Measurements from ENCODE around the gene ZNF740.
A peak's percentile ranks its signal among the peaks of the same experiment; 100 is the strongest.
"Not testable (repeated sequence)": the region's sequence is repeated elsewhere in the genome, so short reads cannot be mapped to it uniquely, and the experiment has no call there.

The ZNF740 gene

DNA sequence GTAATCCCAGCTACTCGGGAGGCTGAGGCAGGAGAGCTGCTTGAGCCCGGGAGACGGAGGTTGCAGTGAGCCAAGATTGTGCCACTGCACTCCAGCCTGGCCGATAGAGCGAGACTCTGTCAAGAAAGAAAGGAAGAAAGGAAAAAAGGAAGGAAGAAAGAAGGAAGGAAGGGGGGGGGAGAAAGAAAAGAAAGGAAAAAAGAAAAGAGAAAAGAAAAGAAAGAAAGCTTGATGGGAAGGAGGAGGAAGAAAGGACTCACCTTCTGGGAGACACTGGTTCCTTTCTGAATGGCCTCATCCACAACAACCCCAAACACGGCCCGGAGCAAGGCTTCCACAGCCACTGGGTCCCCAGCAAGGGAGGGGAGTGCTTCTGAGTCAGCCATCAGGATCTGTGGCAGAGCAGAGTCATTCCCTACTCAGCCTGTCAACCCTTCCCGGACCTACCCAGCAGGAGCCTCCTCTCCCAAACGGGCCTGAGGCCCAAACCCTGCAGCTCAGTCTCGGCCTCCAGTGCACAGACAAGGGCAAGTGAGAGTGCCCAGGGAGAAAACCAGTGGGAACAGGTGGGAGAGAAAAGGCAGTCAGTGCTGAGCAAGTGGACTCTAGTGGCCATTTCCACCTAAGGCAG, 7.3 kb upstream of the ZNF740 start:
- Histone ChIP-seq H3K9me3 (ENCODE audit: control insufficient read depth, low read length) (no peaks in the 10 kb centered on the region), H3K27ac (ENCODE audit: low read depth, low read length, severe bottlenecking) (no peak overlapping the region), H3K36me3 (ENCODE audit: control insufficient read depth, insufficient read depth, low read length) (peaks cover 15% of the 10 kb centered on the region), H3K4me3 (ENCODE audit: extremely low read depth, insufficient read depth, low read length, poor library complexity, severe bottlenecking) (no peak overlapping the region), H3K4me1 (ENCODE audit: control insufficient read depth, insufficient read depth, low read length, poor library complexity, severe bottlenecking) (peaks cover 20% of the 10 kb centered on the region)
- WGBS, 2 experiments (ENCODE audit: insufficient coverage in 2 of 2) = 76 to 87% methylated on average over 4 to 8 of the region's 10 CpGs

DNA sequence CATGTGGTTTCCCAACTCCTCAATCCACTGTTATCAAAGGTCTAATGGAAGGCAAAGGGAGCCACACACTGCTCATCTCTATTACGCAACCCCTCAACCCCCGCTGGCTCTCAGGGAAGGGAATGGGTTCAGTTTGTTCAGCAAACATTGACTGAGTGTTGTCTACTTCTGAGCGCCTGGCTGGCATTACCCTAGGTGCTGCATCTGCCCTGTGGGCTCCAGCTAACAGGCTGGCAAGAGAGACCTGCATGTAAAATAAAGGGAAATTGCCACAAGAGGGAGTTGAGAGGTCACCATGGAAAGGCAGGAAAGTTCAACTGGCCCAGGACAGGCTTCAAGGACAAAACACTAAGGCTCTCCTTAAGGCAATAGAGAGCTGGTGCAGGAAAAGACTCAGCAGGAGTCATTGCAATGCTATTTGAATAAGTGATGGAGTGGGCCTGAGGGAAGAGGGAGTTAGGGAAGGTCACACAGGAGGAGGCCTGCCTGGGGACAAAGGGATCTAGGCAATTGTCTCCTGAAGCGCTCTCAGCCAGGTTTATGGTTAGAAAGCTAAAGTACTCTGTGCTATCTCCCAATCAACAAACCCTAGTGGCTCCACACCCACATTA, 5.5 kb upstream of the ZNF740 start:
- 17 to 26% methylated on average over 1 to 4 of the region's 4 CpGs for WGBS, 2 experiments (ENCODE audit: insufficient coverage in 2 of 2)
- H3K9me3 ChIP-seq (ENCODE audit: control insufficient read depth, low read length) = no peaks in the 10 kb centered on the region
- H3K36me3 ChIP-seq (ENCODE audit: control insufficient read depth, insufficient read depth, low read length) = peaks cover 10% of the 10 kb centered on the region
- peaks cover 20% of the 10 kb centered on the region for H3K4me1 ChIP-seq (ENCODE audit: control insufficient read depth, insufficient read depth, low read length, poor library complexity, severe bottlenecking)
- H3K4me3 ChIP-seq (ENCODE audit: extremely low read depth, insufficient read depth, low read length, poor library complexity, severe bottlenecking) = no peak overlapping the region
- H3K27ac ChIP-seq (ENCODE audit: low read depth, low read length, severe bottlenecking) = peak overlapping the region; percentile 58

DNA sequence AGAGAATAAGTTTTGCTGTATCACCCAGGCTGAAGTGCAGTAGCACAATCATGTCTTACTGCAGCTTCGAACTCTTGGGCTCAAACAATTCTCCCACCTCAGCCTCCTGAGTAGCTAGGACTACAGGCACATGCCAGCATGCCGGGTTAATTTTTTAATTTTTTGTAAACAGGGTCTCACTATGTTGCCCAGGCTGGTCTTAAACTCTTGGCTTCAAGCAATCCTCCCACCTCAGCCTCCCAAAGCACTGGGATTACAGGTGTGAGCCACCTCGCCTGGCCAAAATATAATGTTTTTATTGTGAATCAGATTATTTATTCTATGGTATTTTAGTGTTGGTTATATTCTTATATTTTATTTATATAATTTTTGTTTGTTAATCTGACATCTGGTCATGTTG, 3.8 kb upstream of the ZNF740 start:
- Histone ChIP-seq H3K4me3 (ENCODE audit: extremely low read depth, insufficient read depth, low read length, poor library complexity, severe bottlenecking) (no peak overlapping the region), H3K9me3 (ENCODE audit: control insufficient read depth, low read length) (no peaks in the 10 kb centered on the region), H3K36me3 (ENCODE audit: control insufficient read depth, insufficient read depth, low read length) (peaks cover 4% of the 10 kb centered on the region), H3K27ac (ENCODE audit: low read depth, low read length, severe bottlenecking) (no peak overlapping the region), H3K4me1 (ENCODE audit: control insufficient read depth, insufficient read depth, low read length, poor library complexity, severe bottlenecking) (peaks cover 15% of the 10 kb centered on the region)
- WGBS, 2 experiments (ENCODE audit: insufficient coverage in 2 of 2) = 100% methylated on average over 2 of the region's 3 CpGs

DNA sequence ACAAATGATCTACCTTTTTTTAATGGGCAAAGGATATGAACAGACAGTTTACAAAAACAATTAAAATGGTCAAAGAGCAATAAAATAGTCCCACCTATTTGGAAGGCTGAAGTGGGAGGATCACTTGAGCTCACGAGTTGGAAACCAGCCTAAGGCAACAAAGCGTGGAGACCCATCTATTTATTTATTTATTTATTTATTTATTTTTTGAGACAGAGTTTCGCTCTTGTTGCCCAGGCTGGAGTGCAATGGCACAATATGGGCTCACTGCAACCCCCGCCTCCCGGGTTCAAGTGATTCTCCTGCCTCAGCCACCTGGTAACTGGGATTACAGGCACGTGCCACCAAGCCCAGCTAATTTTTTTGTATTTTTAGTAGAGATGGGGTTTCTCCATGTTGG, 3.1 kb upstream of the ZNF740 start:
- 100% methylated on average over 3 to 4 of the region's 6 CpGs for WGBS, 2 experiments (ENCODE audit: insufficient coverage in 2 of 2)

DNA sequence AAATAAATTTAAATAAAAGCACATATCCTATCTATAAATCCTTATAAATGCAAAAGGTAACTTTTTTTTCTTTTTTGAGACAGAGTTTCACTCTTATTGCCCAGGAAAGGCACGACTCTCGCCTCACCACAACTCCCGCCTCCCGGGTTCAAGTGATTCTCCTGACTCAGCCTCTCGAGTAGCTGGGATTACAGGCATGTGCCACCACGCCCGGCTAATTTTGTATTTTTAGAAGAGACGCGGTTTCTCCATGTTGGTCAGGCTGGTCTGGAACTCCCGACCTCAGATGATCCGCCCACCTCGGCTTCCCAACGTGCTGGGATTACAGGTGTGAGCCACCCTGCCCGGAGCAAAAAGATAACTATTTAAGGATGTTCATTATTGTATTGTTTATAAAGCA, 1.7 kb upstream of the ZNF740 start:
- 93 to 97% methylated on average over 11 to 12 of the region's 14 CpGs for WGBS, 2 experiments (ENCODE audit: insufficient coverage in 2 of 2)
- H3K27ac ChIP-seq (ENCODE audit: low read depth, low read length, severe bottlenecking); H3K4me1 ChIP-seq (ENCODE audit: control insufficient read depth, insufficient read depth, low read length, poor library complexity, severe bottlenecking); H3K9me3 ChIP-seq (ENCODE audit: control insufficient read depth, low read length); H3K4me3 ChIP-seq (ENCODE audit: extremely low read depth, insufficient read depth, low read length, poor library complexity, severe bottlenecking): not testable (repeated sequence)
- peaks cover 22% of the 10 kb centered on the region for H3K36me3 ChIP-seq (ENCODE audit: control insufficient read depth, insufficient read depth, low read length)

More for the DNA sequence above, 3.1 kb upstream of the ZNF740 start:
- H3K4me3 ChIP-seq (ENCODE audit: extremely low read depth, insufficient read depth, low read length, poor library complexity, severe bottlenecking); H3K36me3 ChIP-seq (ENCODE audit: control insufficient read depth, insufficient read depth, low read length); H3K9me3 ChIP-seq (ENCODE audit: control insufficient read depth, low read length); H3K27ac ChIP-seq (ENCODE audit: low read depth, low read length, severe bottlenecking): not testable (repeated sequence)
- H3K4me1 ChIP-seq (ENCODE audit: control insufficient read depth, insufficient read depth, low read length, poor library complexity, severe bottlenecking) = peaks cover 16% of the 10 kb centered on the region

DNA sequence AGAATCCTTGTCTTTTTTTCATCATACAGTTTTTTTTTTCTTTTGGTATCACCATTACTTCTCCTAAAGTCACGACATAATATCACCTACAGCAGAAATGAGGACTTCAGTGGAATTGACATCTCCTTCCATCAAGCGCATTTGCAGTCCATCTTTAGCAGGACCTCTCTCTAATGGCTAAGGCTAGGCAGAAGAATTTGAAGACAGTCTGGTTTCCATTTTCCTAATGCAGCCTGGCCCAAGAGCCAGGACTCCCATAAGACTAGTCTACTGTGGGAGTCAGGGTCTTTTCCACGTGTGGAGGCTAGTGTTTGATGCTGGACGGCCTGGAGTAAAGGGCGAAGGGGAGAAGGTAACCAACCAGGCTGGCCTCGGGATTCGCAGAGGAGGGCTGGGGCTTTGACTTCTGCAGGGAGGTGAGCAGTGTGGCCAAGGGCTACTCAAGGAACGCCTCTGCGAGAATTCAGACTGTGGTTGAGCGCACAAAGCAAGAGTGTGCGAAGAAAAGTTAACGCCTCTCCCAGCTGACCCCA, 769 bp upstream of the ZNF740 start:
- Histone ChIP-seq H3K27ac (ENCODE audit: low read depth, low read length, severe bottlenecking) (peak overlapping the region; percentile 95), H3K4me3 (ENCODE audit: extremely low read depth, insufficient read depth, low read length, poor library complexity, severe bottlenecking) (peak overlapping the region; percentile 63), H3K9me3 (ENCODE audit: control insufficient read depth, low read length) (no peaks in the 10 kb centered on the region), H3K4me1 (ENCODE audit: control insufficient read depth, insufficient read depth, low read length, poor library complexity, severe bottlenecking) (peaks cover 5% of the 10 kb centered on the region), H3K36me3 (ENCODE audit: control insufficient read depth, insufficient read depth, low read length) (peaks cover 31% of the 10 kb centered on the region)
- 11 to 18% methylated on average over 9 to 11 of the region's 12 CpGs for WGBS, 2 experiments (ENCODE audit: insufficient coverage in 2 of 2)

DNA sequence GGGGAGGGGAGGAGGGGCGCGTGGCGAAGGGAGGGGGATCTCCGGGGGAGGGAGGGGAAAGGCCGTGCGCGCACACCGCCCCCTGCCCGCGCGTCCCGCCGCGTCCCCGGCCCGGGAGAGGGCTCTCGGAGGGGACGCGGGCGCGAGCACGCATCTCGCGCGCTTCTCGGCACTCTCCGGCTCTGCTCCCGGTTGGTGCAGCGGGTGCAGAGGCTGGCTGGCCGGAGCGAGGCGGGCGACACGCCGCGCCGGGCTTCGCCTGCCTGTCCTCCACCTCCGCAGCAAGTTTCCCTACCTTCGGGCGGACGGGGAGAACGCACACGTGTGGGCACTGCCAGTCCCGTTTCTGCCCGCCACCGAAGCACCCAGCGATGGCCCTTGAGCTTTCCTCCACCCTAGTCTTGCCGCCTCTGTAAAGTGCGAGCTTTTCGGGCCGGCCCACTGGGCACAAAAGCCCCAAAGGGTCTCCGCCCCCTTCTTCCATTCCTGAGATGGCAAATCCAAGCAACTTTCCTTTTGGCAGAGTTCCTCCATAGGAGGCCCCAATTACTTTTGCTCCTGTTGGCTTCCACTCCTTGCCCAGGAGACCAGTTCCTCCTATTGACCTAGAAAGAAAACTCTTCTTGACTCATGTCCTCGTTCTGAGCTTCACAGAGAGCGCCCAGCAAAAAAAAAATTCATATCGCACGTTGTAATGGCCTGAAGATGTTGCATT, 566 bp downstream of the ZNF740 start:
- WGBS, 2 experiments (ENCODE audit: insufficient coverage in 2 of 2) = 4 to 5% methylated on average over 44 to 52 of the region's 57 CpGs
- H3K9me3 ChIP-seq (ENCODE audit: control insufficient read depth, low read length) = no peaks in the 10 kb centered on the region
- peak overlapping the region; percentile 95 for H3K27ac ChIP-seq (ENCODE audit: low read depth, low read length, severe bottlenecking)
- peak overlapping the region; percentile 63 for H3K4me3 ChIP-seq (ENCODE audit: extremely low read depth, insufficient read depth, low read length, poor library complexity, severe bottlenecking)
- peaks cover 45% of the 10 kb centered on the region for H3K36me3 ChIP-seq (ENCODE audit: control insufficient read depth, insufficient read depth, low read length)
- H3K4me1 ChIP-seq (ENCODE audit: control insufficient read depth, insufficient read depth, low read length, poor library complexity, severe bottlenecking) = peaks cover 3% of the 10 kb centered on the region

DNA sequence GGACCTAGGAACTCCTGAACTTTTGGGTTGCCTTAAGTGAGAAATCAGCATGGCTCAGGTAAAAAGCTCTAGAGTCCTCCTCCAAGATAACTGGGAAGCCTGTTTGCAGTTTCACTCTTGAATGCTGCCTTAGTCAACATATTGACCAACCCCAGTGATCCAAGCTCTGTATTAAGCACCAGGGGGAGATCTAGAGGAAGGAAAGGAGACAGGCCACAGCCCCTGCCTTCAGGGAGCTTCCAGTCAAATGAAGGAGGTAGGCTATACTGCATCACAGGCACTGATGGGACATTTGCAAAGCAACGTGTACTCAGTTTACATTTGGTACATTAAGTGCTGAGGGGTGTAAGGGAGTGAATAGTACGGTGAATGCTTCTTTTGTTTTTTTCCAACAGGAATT, 1.4 kb downstream of the ZNF740 start:
- Histone ChIP-seq H3K9me3 (ENCODE audit: control insufficient read depth, low read length) (no peaks in the 10 kb centered on the region), H3K36me3 (ENCODE audit: control insufficient read depth, insufficient read depth, low read length) (peaks cover 53% of the 10 kb centered on the region), H3K27ac (ENCODE audit: low read depth, low read length, severe bottlenecking) (no peak overlapping the region), H3K4me1 (ENCODE audit: control insufficient read depth, insufficient read depth, low read length, poor library complexity, severe bottlenecking) (peaks cover 3% of the 10 kb centered on the region), H3K4me3 (ENCODE audit: extremely low read depth, insufficient read depth, low read length, poor library complexity, severe bottlenecking) (peak overlapping the region; percentile 63)
- 96 to 100% methylated on average over 1 to 2 of the region's 2 CpGs for WGBS, 2 experiments (ENCODE audit: insufficient coverage in 2 of 2)

DNA sequence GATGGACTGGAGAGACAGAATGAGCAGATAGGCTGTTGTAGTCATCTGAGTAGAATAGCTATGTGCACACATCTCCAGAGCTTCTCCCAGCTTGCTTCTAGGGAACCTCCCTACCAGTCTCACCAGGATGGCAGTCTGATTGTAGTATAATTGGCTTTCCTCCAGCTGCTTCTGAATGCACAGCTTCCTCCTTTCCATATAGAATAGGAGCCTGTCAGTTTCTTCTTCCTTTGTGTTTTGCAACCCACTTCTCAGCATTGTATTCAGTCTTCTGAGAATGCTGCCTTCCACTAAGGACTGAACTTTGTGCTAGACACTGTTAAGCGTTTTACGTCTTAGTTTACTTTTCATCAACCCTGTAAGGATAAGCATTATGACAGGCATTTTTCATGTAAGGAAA, 2.4 kb downstream of the ZNF740 start:
- Histone ChIP-seq H3K4me1 (ENCODE audit: control insufficient read depth, insufficient read depth, low read length, poor library complexity, severe bottlenecking) (peaks cover 3% of the 10 kb centered on the region), H3K36me3 (ENCODE audit: control insufficient read depth, insufficient read depth, low read length) (peaks cover 63% of the 10 kb centered on the region), H3K4me3 (ENCODE audit: extremely low read depth, insufficient read depth, low read length, poor library complexity, severe bottlenecking) (peak overlapping the region; percentile 6), H3K27ac (ENCODE audit: low read depth, low read length, severe bottlenecking) (no peak overlapping the region), H3K9me3 (ENCODE audit: control insufficient read depth, low read length) (no peaks in the 10 kb centered on the region)
- 100% methylated on average over 2 of the region's 2 CpGs for WGBS, 2 experiments (ENCODE audit: insufficient coverage in 2 of 2)

DNA sequence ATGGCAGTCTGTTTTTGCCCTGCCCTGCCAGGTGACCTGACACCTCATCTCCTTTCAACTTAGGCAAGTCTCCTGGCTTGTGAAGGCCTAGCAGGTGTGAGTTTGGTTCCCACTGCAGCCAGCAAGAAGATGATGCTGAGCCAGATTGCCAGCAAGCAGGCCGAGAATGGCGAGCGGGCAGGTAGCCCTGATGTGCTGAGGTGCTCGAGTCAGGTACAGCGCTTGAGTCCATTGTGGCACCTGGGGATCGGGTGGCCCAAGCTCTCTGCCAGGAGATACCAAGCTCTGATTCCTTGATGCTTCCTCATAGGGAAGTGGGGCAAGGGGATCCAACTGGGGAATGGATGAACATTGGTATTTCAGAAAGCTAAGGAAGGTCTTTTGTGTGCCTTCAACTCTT, 4.3 kb downstream of the ZNF740 start:
- Histone ChIP-seq H3K9me3 (ENCODE audit: control insufficient read depth, low read length) (no peaks in the 10 kb centered on the region), H3K4me3 (ENCODE audit: extremely low read depth, insufficient read depth, low read length, poor library complexity, severe bottlenecking) (no peak overlapping the region), H3K4me1 (ENCODE audit: control insufficient read depth, insufficient read depth, low read length, poor library complexity, severe bottlenecking) (peaks cover 3% of the 10 kb centered on the region), H3K27ac (ENCODE audit: low read depth, low read length, severe bottlenecking) (no peak overlapping the region), H3K36me3 (ENCODE audit: control insufficient read depth, insufficient read depth, low read length) (peaks cover 75% of the 10 kb centered on the region)
- 87 to 99% methylated on average over 6 of the region's 6 CpGs for WGBS, 2 experiments (ENCODE audit: insufficient coverage in 2 of 2)

All from mesodermal cell (in vitro differentiated cells).